Vagina (tissue), 2 donors: ENCODE measurements around the gene SLC7A4.
"Not testable (repeated sequence)": the region's sequence is repeated elsewhere in the genome, so short reads cannot be mapped to it uniquely, and the experiment has no call there.

Experiments
- CTCF ChIP-seq, 3 experiments: fragments of 450-650 bp in 2 of 3; fragments of 200-600 bp in 1 of 3; sonication (generic) in 1 of 3; IDR thresholded peaks; one replicate each; pipeline ENCODE4 v1.5.1; 2017 to 2019; ENCODE audit warnings: antibody characterized with exemption in 3 of 3, mild to moderate bottlenecking in 2 of 3, moderate library complexity in 2 of 3
- POLR2A ChIP-seq, 2 donors: fragments of 450-650 bp; IDR thresholded peaks; one replicate each; pipeline ENCODE4 v1.6.1; 2017; ENCODE audit warnings: antibody characterized with exemption in 2 of 2, mild to moderate bottlenecking in 2 of 2, moderate library complexity in 2 of 2
- POLR2AphosphoS5 ChIP-seq, 2 donors: sonication (generic); formaldehyde crosslinking; IDR thresholded peaks; one replicate each; pipeline ENCODE4 v1.9.0; 2017; ENCODE audit warnings: antibody characterized with exemption in 2 of 2, mild to moderate bottlenecking in 2 of 2, low read depth in 1 of 2; ENCODE audit not compliant: insufficient read depth in 1 of 2

DNA sequence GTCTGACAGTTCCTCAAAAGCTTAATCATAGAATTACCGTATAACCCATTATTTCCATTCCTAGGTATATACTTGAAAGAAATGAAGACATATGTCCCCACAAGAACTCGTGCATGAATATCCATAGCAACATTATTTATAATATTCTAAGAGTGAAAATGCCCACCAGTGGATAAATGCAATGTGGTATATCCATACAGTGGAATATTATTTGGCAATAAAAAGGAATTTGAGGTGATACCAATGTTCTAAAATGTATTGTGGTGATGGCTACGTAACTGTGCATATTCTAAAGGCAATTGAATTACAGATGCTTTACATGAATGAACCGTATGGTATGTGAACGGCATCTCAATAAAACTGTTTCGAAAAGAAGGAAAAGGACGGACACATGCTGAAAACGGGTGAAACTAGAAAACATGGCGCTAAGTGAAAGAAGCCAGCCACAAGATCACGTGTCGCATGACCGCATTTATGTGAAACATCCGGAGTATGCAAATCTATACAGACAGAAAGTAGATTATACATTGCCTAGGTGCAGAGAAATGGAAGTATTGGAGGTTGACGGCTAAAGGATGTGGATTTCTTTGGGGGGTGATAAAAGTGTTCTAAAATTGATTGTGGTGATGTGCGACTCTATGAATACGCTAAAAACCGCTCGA lies 29.4 kb upstream of the SLC7A4 start:
- not testable (repeated sequence) for TF ChIP-seq POLR2A (IDR thresholded peaks at IDR 0.05); CTCF (IDR thresholded peaks at IDR 0.05); POLR2AphosphoS5 (IDR thresholded peaks at IDR 0.05; ENCODE audit: insufficient read depth in 1 of 2, low read depth in 1 of 2)
